Smooth muscle cell (in vitro differentiated cells): ENCODE measurements around the gene ZNF683. TPM values are rescaled to one million over a fixed set of nuclear protein-coding genes. Genes with fewer than 3 reads are reported as not detected.

Experiments used
- DNase-seq: peaks from one replicate; lab custom pipeline; 2025; ENCODE audit not compliant: unreplicated experiment; lab: John Stamatoyannopoulos, UW
- H2AFZ ChIP-seq: fragments of 200-600 bp; sonication (generic); 2 replicates; pipeline ENCODE4 v1.6.0; 2016; ENCODE audit warnings: antibody characterized with exemption, low read depth, mild to moderate bottlenecking
- H3F3A ChIP-seq: fragments of 200-600 bp; sonication (generic); 2 replicates; pipeline ENCODE4 v1.6.0; 2017; ENCODE audit warnings: antibody characterized with exemption, low read depth
- H3K27ac ChIP-seq: fragments of 200-600 bp; sonication (generic); 2 replicates; pipeline ENCODE4 v1.5.1; 2016; ENCODE audit warnings: low read depth, mild to moderate bottlenecking
- H3K27me3 ChIP-seq: fragments of 200-600 bp; sonication (generic); 2 replicates; pipeline ENCODE4 v1.6.1; 2016; ENCODE audit warnings: low read depth, mild to moderate bottlenecking
- H3K36me3 ChIP-seq: fragments of 200-600 bp; sonication (generic); 2 replicates; pipeline ENCODE4 v1.5.1; 2016; ENCODE audit warnings: low read depth
- H3K4me1 ChIP-seq: fragments of 200-600 bp; sonication (generic); 2 replicates; pipeline ENCODE4 v1.5.1; 2016; ENCODE audit warnings: low read depth
- H3K4me2 ChIP-seq: fragments of 200-600 bp; sonication (generic); 2 replicates; pipeline ENCODE4 v1.6.0; 2016; ENCODE audit warnings: mild to moderate bottlenecking
- H3K4me3 ChIP-seq: fragments of 200-600 bp; sonication (generic); 2 replicates; pipeline ENCODE4 v1.5.1; 2016; ENCODE audit warnings: mild to moderate bottlenecking
- H3K79me2 ChIP-seq: fragments of 200-600 bp; sonication (generic); 2 replicates; pipeline ENCODE4 v1.6.0; 2016; ENCODE audit warnings: low read depth, mild to moderate bottlenecking
- H3K9ac ChIP-seq: fragments of 200-600 bp; sonication (generic); 2 replicates; pipeline ENCODE4 v1.6.0; 2016; ENCODE audit warnings: low read depth
- H3K9me3 ChIP-seq: fragments of 200-600 bp; sonication (generic); replicated peaks from 2 replicates; pipeline ENCODE4 v1.5.1; 2016; ENCODE audit warnings: low read depth
- H4K20me1 ChIP-seq: fragments of 200-600 bp; sonication (generic); 2 replicates; pipeline ENCODE4 v1.6.0; 2016; ENCODE audit warnings: low read depth
- CTCF ChIP-seq: fragments of 200-600 bp; sonication (generic); IDR thresholded peaks from 2 replicates; pipeline ENCODE4 v1.5.1; 2017; ENCODE audit warnings: borderline replicate concordance, mild to moderate bottlenecking, antibody characterized with exemption; ENCODE audit not compliant: insufficient read depth, poor library complexity, severe bottlenecking
- WGBS: methylation state at CpG from one replicate; pipeline ENCODE4 v1.1.7; 2016; ENCODE audit warnings: low lambda C conversion rate; 5-methylcytosine and 5-hydroxymethylcytosine counted together
- polyA plus RNA-seq: library from polyadenylated mRNA; unstranded; fragments of >200 nt; fragmentation: Nextera tagmentation; extraction: Ambion mirVana; gene quantifications from 2 replicates; pipeline ENCODE4 v1.2.1, GENCODE V29; 2016
- total RNA-seq: library from RNA; depleted of rRNA; stranded (reverse); fragments of >200 nt; gene quantifications from 2 replicates; pipeline ENCODE4 v1.2.3, GENCODE V29; 2014

Gene ZNF683
- total and polyA plus RNA-seq, 2 experiments from 2014 or later = not detected

DNA sequence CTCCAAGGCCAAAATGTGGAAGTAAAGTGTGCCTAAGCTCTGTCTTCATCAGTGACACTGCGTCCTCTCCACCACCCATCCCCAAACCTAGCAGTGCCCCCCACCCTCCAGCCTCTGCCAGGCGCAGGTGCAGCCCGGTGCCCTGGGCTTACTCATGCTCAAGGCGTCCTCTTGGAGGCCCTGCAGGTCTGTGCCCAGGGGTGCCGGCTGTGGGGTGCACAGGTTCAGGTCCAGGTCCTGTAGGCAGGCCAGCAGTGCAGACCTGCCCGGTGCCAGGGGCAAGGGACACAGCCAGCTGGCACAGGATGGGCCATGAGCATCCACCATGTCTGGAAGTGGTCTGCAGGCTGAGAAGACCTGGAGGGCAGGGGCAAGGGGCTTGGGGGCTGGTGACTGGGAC is 5.1 kb downstream of the ZNF683 start:
- WGBS = 92% methylated on average over 6 of the region's 6 CpGs
- no peaks in the 10 kb centered on the region for H3F3A ChIP-seq

GRCh38 chr1:26364956-26365355 is 7.6 kb downstream of the ZNF683 start:
- Histone ChIP-seq H3K27ac (no peak overlapping the region), H3K9ac (no peak overlapping the region), H3K36me3 (no peaks in the 10 kb centered on the region), H3K9me3 (no peaks in the 10 kb centered on the region), H3K4me1 (no peaks in the 10 kb centered on the region), H3K27me3 (peaks cover 24% of the 10 kb centered on the region), H2AFZ (no peak overlapping the region), H3K79me2 (no peaks in the 10 kb centered on the region), H3F3A (no peaks in the 10 kb centered on the region), H3K4me2 (no peak overlapping the region), H4K20me1 (no peaks in the 10 kb centered on the region), H3K4me3 (no peak overlapping the region)
- TF ChIP-seq CTCF = no peak
- no peak for DNase-seq
- 95% methylated on average over 7 of the region's 9 CpGs for WGBS

More for the DNA sequence above, 5.1 kb downstream of the ZNF683 start:
- DNase-seq = no peak
- no peaks in the 10 kb centered on the region for H4K20me1 ChIP-seq
- no peak overlapping the region for H3K27ac ChIP-seq
- H3K4me1 ChIP-seq = no peaks in the 10 kb centered on the region
- no peaks in the 10 kb centered on the region for H3K36me3 ChIP-seq
- TF ChIP-seq CTCF = no peak
- no peak overlapping the region for H3K4me2 ChIP-seq
- H3K9ac ChIP-seq = no peak overlapping the region
- H2AFZ ChIP-seq = no peak overlapping the region
- no peaks in the 10 kb centered on the region for H3K79me2 ChIP-seq
- no peaks in the 10 kb centered on the region for H3K9me3 ChIP-seq
- peaks cover under 1% of the 10 kb centered on the region for H3K27me3 ChIP-seq
- H3K4me3 ChIP-seq = no peak overlapping the region

- Histone ChIP-seq H2AFZ (no peak overlapping the region), H3K9me3 (no peaks in the 10 kb centered on the region), H3K4me1 (no peaks in the 10 kb centered on the region), H3K4me3 (no peak overlapping the region), H3K9ac (no peak overlapping the region), H3F3A (no peaks in the 10 kb centered on the region), H4K20me1 (no peaks in the 10 kb centered on the region), H3K36me3 (no peaks in the 10 kb centered on the region), H3K4me2 (no peak overlapping the region), H3K79me2 (no peaks in the 10 kb centered on the region), H3K27ac (no peak overlapping the region), H3K27me3 (peaks cover 36% of the 10 kb centered on the region)
- peak; percentile 56 for DNase-seq
- TF ChIP-seq CTCF = peak; percentile 96
- whole genome bisulfite sequencing = 29% methylated on average over 26 of the region's 26 CpGs
These were observed 8.8 kb downstream of the ZNF683 start for GRCh38 chr1:26363549-26364448.
